ENCODE measurements around the gene ELAVL4.
"Not testable (repeated sequence)": the region's sequence is repeated elsewhere in the genome, so short reads cannot be mapped to it uniquely, and the experiment has no call there.

ELAVL4 gene

DNA sequence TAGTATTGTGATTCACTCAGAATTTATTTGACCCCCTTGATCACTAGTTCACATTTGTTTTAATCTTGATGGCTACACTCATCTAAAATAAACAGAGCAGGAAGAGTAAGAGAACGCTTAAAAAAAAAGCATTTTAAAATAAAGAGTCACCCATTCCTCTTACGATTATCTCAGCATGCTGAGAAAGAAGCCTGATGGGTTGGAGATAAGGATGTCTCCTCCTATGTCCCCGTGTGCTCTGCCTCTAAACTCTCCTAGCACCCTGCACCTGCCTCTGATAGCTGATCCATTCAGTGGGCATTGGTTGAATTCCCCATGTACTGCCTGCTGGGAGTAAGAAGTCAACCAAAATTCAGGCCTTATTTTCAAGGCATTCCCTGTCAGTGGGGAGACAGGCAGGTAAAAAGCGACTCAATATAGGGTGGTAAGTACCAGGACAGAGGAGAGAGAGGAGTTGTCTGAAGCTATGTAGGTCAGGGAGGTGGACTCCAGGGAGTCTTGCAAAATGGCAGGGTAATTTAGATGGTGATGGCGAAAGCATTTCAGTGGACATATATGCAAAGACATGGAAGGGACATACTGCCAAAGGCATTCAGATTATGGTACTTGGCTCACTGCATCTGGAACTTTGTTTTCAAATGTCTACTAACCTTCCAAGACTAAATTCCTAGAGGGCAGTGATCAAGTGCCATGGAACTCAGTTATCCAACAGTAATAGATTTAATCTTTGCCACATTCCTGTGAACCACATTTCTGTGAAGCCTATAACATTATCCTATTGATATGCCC, 18.4 kb downstream of the ELAVL4 start:
- no peak for DNase-seq

- DNase-seq, result no peak
These were observed 20.5 kb downstream of the ELAVL4 start for GRCh38 chr1:50129201-50129600.

- no peak for DNase-seq
These were observed 23.7 kb downstream of the ELAVL4 start for GRCh38 chr1:50132347-50132894.

DNA sequence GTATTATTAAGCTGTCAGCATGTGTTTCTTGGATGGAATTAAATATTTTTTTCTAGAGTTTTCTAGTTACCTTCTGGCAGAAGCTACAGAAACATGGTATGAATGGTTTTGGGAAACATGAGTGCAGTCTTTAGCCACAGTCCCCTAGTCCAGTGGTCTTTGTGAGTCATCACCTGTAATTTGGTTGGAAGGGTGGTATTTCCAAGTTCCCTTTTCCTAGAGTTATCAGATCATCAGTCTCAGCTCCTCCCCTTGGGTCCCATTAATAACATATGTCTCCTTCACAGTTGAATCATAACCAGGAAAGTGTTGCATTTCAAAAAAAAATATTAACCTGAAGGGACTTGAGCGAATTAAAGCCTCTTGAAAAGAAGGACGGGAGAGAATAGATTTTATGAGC, 27.0 kb downstream of the ELAVL4 start:
- DNase-seq, result no peak

GRCh38 chr1:50139339-50140181, 30.8 kb downstream of the ELAVL4 start:
- no peak for DNase-seq

GRCh38 chr1:50140182-50140447, 31.4 kb downstream of the ELAVL4 start:
- no peak for DNase-seq

GRCh38 chr1:50147191-50147850, 38.6 kb downstream of the ELAVL4 start:
- DNase-seq, result no peak

- no peak for DNase-seq
These were observed 39.6 kb downstream of the ELAVL4 start for GRCh38 chr1:50148142-50148923.

- no peak for DNase-seq
These were observed 43.5 kb downstream of the ELAVL4 start for GRCh38 chr1:50152236-50152635.

GRCh38 chr1:50155541-50155940, 46.8 kb downstream of the ELAVL4 start:
- no peak for DNase-seq

DNA sequence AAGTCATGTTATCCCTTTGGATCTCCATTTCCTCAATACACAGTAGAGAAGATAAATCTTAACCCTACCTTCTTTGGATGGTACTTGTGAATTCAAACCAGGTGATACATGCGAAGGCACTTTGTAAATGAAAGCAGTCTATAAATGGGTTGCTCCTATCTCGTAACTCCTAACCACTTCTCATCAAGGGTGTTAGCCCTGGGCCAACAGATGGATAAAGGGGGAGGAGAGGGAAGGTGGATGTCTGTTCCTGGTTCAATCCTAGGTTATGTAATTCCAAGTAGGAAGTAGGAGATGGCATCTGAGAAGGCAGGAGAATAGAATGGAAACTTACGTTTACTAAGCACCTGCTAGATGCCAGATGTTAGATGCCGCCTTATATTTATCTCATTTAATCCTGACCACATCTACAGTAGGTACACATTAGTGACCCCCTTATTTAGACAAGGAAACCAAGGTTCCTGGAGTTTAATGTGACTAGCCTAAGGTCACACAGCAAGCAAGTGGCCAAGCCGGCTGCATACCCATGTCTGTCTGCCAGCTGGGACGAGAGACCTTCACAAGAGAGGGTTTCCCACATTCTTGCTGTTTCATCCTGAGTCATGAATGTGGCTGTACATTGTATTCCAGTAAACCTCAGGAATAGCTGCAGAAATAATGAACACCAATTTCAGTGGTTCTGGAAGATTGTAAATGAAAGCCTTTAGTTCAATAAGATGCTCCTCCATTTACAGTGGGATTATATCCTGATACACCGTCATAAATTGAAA, 47.7 kb downstream of the ELAVL4 start:
- no peak for DNase-seq

GRCh38 chr1:50157306-50157941, 48.7 kb downstream of the ELAVL4 start:
- DNase-seq, result no peak

DNA sequence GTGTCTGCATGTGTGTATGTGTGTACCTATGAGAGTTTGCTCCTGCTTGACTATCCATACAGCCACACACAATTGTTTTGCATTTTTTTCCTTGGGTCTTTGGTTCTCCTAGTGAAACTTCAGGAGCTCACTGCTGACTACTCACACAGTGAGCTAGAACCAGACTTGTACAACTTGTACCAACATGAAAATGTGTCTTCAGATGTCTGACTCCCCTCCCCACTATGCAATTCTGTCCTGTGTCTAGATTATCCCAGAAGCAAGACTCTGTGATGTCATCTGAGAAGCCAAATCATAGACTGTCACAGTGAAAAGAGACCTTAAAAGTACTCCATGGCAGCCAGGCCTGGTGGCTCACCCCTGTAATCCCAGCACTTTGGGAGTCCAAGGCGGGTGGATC, 49.7 kb downstream of the ELAVL4 start:
- DNase-seq, result no peak

GRCh38 chr1:50163680-50164079, 55.0 kb downstream of the ELAVL4 start:
- no peak for DNase-seq

DNA sequence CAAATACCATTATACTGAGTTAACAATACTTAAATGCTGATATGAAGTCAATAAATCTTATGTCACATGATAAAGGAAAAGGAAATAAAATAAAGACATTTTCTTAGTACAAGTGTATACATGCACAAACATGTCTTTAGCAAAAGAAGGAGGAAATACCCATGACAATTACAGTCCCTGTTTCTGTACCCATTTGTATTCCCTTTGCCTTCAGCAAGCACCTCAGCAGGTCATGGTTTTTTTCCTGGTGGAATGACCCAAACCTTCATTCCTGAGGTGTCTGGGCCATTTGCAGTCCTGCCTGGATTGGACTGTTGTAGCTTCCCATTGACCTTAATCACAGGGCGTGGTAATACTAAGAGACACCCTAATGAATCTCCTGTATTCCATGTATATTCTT, 57.6 kb downstream of the ELAVL4 start:
- DNase-seq, result not testable (repeated sequence)

GRCh38 chr1:50172299-50172698, 63.6 kb downstream of the ELAVL4 start:
- DNase-seq, result no peak

DNA sequence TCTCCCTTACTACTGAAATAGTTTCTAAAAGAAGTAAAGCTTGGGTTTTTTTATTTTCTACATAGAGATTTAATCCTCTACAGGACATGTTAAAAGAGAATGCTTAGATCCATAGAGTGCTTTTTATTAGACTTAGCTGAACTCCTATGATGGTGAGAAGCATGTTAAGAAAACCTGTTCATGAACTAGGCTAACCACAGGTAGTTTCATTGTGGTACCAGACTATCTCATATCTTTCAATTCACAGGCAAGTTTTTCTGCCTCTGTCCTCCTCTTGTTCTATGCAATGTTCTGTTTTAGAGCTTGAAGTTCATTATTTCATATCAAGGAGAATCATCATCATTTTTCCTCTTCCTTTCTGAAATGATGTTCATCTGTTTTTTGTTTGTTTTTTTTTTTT, 65.4 kb downstream of the ELAVL4 start:
- no peak for DNase-seq

DNA sequence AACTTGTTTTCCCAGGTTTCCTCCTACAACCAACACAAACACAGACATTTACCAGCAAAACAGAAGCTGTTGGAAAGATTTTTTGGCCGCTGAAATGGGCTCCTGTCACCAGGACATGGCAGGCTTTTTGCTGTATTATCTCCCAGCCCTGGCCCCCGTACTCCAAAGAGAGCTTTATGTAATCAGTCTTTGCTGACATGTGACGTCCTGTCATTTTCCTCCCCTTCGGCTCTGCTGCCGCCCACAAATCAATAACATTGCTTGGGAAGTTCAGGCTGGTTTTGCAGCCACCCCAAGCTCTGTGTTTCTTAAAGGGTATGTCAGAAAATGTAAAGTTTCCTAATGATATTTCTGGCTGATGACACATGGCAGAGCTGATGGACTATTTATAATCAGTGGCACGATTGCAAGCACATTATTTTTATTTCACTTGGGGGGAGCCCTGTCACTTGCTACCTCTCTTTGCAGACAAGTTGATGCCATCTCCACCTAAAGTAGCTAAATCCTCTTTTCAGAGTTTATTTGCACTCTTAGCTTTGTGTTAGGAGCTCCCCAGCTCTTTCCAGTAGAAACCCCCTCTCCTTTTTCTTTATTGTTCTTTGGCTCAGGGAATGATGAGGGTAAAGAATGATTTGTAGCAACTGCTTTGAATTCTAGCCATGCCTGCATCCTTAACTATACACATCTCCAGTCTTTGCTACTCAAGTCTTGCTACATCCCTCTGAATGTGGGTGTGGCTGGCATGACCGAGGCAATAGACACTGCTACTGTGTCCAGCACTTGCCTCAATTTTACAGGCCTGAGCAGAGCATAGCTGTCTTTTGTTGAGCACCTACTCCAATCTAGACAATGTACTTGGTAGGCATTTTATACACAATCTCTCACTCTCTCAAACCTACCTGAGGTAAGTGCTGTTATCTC, 67.3 kb downstream of the ELAVL4 start:
- DNase-seq, result no peak

GRCh38 chr1:50177994-50178393, 69.3 kb downstream of the ELAVL4 start:
- DNase-seq, result no peak

- no peak for DNase-seq
These were observed 70.9 kb downstream of the ELAVL4 start for GRCh38 chr1:50179639-50180038.
